ENCODE results near the gene GSE1.

Gene GSE1

GRCh38 chr16:85632709-85633437 is 19.8 kb downstream of the GSE1 start:
- no peak for DNase-seq (ENCODE audit: low spot score)

DNA sequence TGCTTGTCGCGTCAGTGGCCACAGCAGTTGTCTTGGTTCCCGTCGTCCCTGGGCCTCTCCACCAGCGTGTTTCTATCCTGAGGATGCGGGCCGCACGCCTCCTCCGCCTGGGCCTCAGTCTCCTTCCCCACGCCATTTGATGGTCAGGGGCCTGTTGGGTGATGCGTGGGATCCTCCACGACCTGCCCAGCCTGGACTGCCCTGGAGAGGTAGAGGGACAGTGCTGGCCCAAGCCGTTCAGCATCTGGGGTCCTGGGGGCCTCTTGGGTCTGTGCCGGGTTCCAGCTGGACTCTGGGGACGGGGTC is 20.3 kb downstream of the GSE1 start:
- DNase-seq (ENCODE audit: low spot score): no peak

DNA sequence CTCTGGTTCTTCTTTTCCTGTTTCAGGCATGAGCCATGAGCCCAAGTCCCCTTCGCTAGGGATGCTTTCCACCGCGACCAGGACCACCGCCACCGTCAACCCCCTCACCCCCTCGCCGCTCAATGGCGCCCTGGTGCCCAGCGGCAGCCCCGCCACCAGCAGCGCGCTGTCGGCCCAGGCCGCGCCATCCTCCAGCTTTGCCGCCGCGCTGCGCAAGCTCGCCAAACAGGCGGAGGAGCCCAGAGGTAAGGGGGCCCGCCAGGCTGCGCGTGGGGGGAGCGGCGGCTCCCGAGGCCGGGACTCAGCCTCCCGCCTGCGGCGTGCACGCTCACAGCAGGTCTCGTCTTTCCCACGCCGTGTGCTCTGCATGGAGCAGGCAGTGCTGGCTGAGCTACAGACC is 20.8 kb downstream of the GSE1 start:
- DNase-seq (ENCODE audit: low spot score): no peak

DNA sequence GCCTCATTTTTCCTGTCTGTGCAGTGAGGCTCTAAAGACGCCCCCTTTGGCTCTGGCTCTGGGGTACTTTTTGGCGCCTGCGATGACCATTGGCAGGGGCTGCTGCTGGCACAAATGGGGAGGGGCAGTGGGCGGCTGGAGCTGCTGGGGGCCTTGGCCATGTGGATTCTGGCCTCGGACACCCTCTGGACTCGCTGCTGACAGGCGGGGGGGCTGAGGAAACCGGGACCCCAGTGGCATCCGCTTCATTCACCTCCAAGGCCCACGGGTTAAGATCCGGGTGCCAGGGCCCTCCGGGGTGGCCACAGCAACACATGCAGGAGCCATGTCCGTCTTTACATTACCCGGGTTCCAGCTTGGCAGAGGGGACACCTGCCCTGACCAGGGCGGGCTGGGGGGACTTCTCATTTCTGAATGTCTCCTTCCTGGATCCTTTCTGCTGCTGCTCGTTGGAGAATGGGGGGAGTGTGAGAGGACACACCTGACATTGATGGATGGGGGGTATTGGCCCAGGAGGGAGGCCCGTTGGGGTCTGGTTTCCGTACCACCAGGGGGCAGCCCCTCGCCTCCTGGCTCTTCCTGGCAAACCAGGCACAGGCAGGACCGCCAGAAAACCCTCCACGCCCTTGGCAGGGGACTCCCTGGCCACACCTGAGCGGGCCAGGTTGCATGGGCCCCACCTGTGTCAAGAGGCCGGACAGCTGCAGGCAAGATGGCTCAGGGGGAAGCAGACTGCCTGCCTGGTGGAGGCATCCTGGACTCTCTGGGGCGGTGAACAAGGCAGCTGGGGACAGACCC is 21.8 kb downstream of the GSE1 start:
- no peak for DNase-seq (ENCODE audit: low spot score)

GRCh38 chr16:85635545-85636140 is 22.5 kb downstream of the GSE1 start:
- no peak for DNase-seq (ENCODE audit: low spot score)

GRCh38 chr16:85636234-85636812 is 23.2 kb downstream of the GSE1 start:
- DNase-seq (ENCODE audit: low spot score): no peak

DNA sequence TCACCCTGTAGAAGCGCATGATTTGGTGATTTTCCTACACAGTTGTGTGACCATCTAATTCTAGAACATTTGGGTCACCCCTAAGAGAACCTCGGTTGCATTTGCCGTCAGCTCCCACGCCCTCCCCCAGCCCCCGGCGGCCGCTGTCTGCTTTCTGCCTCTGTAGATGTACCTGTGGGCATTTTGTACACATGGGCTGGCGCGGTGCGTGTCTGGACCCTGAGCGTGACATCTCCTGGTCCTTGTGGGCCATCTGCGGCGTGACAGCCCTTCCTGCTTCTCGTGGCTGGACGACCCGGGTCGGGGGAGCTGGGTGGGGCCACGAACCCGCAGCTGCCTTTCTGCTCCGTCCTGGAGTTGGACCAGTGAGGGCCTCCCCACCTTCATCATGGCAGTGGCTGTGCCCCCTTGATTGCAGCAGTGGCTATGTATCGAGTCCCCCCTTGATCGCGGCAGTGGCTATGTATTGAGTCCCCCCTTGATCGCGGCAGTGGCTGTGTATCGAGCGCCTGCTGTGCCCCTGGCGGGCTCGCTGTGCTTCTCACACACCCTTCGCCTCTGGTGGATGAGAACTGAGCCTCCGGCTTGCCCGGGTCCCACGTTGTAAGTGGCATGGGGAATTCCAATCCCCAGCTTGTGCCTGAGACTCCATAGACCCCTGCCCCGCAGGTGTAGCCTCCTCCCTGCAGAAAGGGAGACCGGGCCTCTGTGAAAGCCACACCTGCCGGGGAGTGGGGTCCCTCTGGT is 24.1 kb downstream of the GSE1 start:
- DNase-seq (ENCODE audit: low spot score): no peak

DNA sequence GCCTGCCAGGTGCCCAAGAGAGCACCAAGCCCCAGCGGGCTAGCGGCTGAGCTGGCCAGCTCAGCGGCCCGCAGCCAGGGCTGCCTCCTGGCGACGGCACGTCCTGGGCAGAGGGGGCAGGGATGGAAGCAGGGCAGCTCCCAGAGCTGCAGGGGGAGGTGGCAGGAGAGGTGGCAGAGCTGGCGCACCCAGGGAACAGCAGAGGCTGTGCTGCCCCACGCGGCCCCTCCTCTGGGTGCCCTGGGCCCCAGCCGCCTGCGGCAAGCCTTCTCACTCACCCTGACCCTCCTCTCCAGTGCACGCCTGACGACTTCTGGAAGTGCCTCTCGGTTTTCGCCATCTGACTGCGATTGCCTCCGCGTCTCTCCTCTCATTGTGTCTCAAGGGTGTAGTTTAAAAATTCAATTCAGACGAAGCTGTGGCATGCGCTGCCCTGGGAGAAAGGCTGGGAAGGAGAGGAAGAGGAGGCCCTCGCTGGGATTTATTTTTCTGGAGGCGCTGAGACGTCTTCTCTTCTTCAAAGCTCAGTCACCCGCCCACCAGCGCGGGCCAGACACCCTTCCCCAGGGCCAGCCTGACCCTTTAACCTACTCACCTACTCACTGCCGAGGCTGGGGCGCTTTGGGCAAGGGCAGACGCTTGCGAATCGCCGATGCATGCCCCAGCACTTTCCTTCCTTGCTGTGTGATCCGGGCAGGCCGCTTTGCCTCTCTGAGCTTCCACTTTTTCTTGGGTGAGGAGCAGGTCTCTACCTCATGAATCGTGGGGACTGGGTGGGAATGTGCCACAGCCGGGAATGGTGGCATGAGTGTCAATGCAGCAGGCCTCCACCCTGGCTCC is 24.9 kb downstream of the GSE1 start:
- DNase-seq (ENCODE audit: low spot score): no peak

DNA sequence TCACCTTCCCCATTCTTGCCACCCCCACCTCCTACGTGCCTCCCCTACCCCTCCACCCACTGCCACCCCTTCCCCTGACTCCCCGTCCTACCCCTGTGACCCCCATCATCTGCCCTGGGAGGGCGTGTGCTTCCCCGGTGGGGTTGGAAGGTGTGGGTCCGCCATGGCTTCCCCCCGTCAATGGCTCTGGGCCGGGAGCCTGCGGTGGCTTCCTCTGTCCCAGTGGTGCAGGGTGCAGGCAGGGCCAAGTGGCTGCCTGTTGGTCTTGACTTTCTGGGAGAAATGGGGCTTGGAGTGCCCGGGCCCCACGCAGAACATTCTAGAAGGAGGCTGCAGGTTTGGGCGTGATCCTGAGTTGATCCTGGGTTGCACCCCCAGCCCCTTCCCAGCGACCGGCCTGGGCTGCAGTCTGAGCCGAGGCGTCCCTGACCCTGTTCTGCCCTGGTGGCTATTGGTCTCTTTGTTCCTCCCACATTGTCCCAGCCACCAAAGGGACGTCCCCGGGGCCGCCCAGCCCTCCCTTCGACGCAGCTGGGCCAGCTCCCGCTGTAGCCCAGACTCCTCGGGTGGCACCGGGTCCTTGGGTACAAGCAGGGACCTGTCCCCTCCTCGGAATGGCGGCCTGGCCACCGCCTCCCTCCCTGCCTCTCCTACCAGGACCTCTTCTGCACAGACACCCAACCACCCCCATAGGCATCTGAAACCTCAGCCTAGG is 25.7 kb downstream of the GSE1 start:
- no peak for DNase-seq (ENCODE audit: low spot score)

DNA sequence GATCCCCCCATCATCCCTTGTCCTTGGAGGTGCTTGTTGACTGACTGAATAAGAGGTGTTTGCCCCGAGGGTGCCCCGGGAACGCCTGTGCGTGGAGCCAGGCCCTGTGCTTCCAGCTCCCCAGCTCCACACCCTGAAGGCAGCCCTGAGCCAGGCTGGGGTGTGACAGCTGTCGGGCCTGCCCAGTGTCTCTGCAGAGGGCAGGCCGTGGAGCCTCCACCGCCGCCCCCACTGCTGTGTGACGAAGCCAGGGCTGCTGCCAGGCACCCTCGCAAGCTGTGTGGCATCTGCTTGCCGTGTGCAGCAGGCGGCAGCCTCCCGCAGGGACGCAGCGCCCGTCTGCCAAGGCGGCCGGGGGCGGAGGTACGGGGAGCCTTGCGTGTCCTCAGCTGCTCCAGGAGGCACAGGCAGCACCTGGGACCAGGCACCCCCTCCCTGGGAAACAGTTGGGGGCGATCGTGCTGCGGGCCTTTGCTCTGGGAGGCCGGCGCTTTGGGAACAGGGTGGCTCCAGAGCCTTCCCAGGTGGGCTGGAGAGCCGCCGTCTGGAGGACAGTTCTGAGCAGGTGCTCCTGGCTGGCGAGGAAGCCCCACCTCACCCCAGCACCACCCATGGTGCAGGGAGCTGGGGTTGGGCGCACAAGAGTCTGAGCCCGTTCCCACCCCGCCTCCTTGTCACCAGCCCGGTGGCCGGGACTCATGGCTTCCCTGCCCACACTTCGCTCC is 26.6 kb downstream of the GSE1 start:
- no peak for DNase-seq (ENCODE audit: low spot score)

- no peak for DNase-seq (ENCODE audit: low spot score)
Observed at GRCh38 chr16:85640254-85640558, 27.1 kb downstream of the GSE1 start.

DNA sequence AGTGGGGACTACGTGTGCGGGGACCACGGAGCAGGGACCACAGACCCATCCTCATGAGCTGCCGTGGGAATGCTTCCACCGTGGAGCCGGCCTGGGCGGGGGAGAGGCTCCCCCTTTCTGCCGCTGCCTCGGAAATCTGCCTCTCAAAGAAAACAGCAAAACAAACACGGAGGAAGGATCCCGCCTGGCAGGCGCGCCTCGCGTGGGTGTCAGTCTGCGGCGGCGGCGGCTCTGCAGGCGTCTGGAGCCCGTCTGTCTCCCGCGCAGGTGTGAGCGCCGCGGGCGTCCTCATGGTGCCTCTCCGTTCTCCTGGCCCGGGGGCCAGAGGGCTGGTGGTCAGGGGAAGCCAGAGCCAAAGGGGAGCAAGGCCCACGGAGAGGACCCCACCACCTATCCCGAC is 27.5 kb downstream of the GSE1 start:
- DNase-seq (ENCODE audit: low spot score): no peak

DNA sequence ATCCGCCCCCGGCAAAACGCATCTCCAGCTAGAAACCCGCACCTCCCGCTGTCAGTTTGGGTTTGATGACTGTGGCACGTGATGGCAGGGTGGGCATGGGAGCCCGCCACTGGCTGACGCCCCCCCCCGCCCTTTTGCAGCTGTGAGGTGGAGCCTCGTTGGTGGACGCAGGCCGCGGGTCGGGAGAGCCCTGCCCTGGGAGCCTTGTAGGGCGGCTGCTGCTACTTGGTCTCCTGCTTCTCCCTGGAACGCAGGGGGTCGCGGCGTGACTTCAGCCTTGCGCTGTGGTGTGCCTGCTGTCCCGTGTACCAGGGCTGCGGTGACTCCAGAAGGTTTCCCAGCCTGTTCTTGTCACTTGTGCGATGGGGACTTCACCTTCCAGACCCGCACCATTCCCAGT is 28.2 kb downstream of the GSE1 start:
- no peak for DNase-seq (ENCODE audit: low spot score)

GRCh38 chr16:85641776-85642176 is 28.7 kb downstream of the GSE1 start:
- DNase-seq (ENCODE audit: low spot score): no peak

- no peak for DNase-seq (ENCODE audit: low spot score)
Observed at GRCh38 chr16:85642762-85643358, 29.7 kb downstream of the GSE1 start.

DNA sequence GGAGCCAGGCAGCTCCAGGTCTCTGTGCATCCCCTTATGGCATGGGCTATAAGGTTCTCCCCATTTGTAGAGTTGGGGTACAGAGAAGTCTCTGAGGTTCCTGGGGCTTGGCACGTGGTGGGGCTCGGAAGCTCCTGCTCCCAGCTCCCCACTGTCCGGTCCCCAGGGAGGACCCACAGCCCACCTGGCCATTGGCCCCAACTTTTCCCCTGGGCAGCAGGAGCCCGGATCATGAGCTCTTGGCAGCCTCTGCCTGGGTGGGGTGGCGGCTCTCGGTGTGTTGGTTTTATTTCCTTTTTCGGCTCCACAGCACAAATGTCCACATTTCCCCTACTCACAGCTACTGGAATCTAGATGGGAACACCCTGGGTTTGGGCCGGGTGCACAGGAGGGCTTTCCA is 30.5 kb downstream of the GSE1 start:
- DNase-seq (ENCODE audit: low spot score): no peak

- no peak for DNase-seq (ENCODE audit: low spot score)
Observed at GRCh38 chr16:85644093-85644712, 31.1 kb downstream of the GSE1 start.

- no peak for DNase-seq (ENCODE audit: low spot score)
Observed at GRCh38 chr16:85645021-85645589, 32.0 kb downstream of the GSE1 start.

- DNase-seq (ENCODE audit: low spot score): no peak
Observed at GRCh38 chr16:85646358-85646907, 33.3 kb downstream of the GSE1 start.
